K562 (cell line): ENCODE measurements around the gene MAGI1.

Experiments used
- EP300 ChIP-seq: IDR thresholded peaks from 2 replicates; pipeline ENCODE4 v1.6.1; 2012; ENCODE audit warnings: low read length, improper control_type of control experiment
- NFATC3 ChIP-seq: fragments of 450-650 bp; IDR thresholded peaks from 2 replicates; pipeline ENCODE4 v1.6.1; 2017; ENCODE audit warnings: mild to moderate bottlenecking
- TF ChIP-seq, protein P1 (sequence below), 3 experiments: IDR thresholded peaks in 2 of 3; conservative IDR thresholded peaks in 1 of 3; 2 replicates each; pipeline ENCODE4 v1.5.1; 2011 to 2012; ENCODE audit warnings: low read length in 3 of 3, mild to moderate bottlenecking in 3 of 3, control low read depth in 2 of 3, improper control_type of control experiment in 1 of 3, inconsistent platforms in 1 of 3, low read depth in 1 of 3, mixed read lengths in 1 of 3, moderate library complexity in 1 of 3; ENCODE audit not compliant: insufficient read depth in 2 of 3

DNA sequence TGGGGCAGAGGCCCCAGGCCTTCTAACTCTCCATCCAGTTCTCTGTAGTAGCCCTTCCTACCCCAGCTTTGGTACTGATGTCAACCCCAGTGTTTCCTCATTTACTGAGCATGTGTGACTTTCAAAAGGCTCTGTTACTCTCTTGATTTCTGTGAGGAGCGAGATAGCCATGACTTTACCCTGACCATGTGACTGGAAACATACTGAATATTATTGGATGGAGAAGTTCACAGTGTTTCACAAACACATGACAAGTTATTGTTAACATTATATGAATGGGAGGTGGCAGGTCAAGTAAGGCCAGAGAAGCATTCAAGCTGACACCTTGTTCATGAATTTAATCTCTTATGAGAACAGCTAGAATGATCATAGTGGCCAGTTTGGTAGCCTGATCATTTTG, 53.7 kb downstream of the MAGI1 start:
- TF ChIP-seq EP300, result no peak
- TF ChIP-seq NFATC3, result no peak
- TF ChIP-seq, protein P1, sequence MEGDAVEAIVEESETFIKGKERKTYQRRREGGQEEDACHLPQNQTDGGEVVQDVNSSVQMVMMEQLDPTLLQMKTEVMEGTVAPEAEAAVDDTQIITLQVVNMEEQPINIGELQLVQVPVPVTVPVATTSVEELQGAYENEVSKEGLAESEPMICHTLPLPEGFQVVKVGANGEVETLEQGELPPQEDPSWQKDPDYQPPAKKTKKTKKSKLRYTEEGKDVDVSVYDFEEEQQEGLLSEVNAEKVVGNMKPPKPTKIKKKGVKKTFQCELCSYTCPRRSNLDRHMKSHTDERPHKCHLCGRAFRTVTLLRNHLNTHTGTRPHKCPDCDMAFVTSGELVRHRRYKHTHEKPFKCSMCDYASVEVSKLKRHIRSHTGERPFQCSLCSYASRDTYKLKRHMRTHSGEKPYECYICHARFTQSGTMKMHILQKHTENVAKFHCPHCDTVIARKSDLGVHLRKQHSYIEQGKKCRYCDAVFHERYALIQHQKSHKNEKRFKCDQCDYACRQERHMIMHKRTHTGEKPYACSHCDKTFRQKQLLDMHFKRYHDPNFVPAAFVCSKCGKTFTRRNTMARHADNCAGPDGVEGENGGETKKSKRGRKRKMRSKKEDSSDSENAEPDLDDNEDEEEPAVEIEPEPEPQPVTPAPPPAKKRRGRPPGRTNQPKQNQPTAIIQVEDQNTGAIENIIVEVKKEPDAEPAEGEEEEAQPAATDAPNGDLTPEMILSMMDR (IDR thresholded peaks at IDR 0.05 in 2 of 3, conservative IDR thresholded peaks at IDR 0.05 in 1 of 3; ENCODE audit: insufficient read depth in 2 of 3, low read depth in 1 of 3, low read length in 3 of 3), result no peak
